Breast epithelium (tissue), 4 donors: ENCODE results near the gene FIBCD1. TPM values are rescaled to one million over a fixed set of nuclear protein-coding genes. Genes with fewer than 3 reads are reported as not detected.
A peak's percentile ranks its signal among the peaks of the same experiment; 100 is the strongest.

ENCODE experiments used
- DNase-seq, 2 donors: peaks; one replicate each; pipeline ENCODE4 v3.0.0-alpha.2; 2019; ENCODE audit warnings: low spot score in 2 of 2
- H3K27ac ChIP-seq, 2 donors: fragments of 200-600 bp; sonication (generic) in 1 of 2; one replicate each; pipeline ENCODE4 v1.5.1; 2016 to 2019; ENCODE audit warnings: mild to moderate bottlenecking in 1 of 2
- H3K27me3 ChIP-seq, 2 donors: fragments of 200-600 bp; sonication (generic) in 1 of 2; one replicate each; pipeline versions ENCODE4 v1.5.1 to v1.6.0; 2017 to 2019; ENCODE audit warnings: control low read depth in 1 of 2, mild to moderate bottlenecking in 1 of 2
- H3K36me3 ChIP-seq: fragments of 200-600 bp; one replicate; pipeline ENCODE4 v1.5.1; 2019
- H3K4me1 ChIP-seq, 2 donors: fragments of 200-600 bp; sonication (generic); one replicate each; pipeline ENCODE4 v1.5.1; 2016 to 2019; ENCODE audit warnings: control low read depth in 1 of 2
- H3K4me3 ChIP-seq, 3 donors: fragments of 200-600 bp; sonication (generic); 1 replicate in 2 of 3; 2 replicates in 1 of 3; pipeline ENCODE4 v1.5.1; 2016 to 2019; ENCODE audit warnings: mild to moderate bottlenecking in 3 of 3, moderate library complexity in 2 of 3
- H3K9me3 ChIP-seq, 2 donors: fragments of 200-600 bp; sonication (generic) in 1 of 2; one replicate each; pipeline ENCODE4 v1.5.1; 2016 to 2019; ENCODE audit warnings: control low read depth in 1 of 2
- CTCF ChIP-seq, 3 donors: fragments of 450-650 bp; IDR thresholded peaks; one replicate each; pipeline ENCODE4 v1.5.1; 2016 to 2017; ENCODE audit warnings: antibody characterized with exemption in 3 of 3, mild to moderate bottlenecking in 3 of 3, moderate library complexity in 3 of 3
- POLR2A ChIP-seq: fragments of 450-650 bp; IDR thresholded peaks from one replicate; pipeline ENCODE4 v1.6.1; 2016; ENCODE audit warnings: antibody characterized with exemption, mild to moderate bottlenecking, moderate library complexity
- POLR2AphosphoS5 ChIP-seq, 3 donors: sonication (generic); formaldehyde crosslinking; IDR thresholded peaks; one replicate each; pipeline ENCODE4 v1.6.1; 2017; ENCODE audit warnings: antibody characterized with exemption in 3 of 3
- intact Hi-C: fragments of 100-400 bp; cut with DNase I; formaldehyde crosslinking; loops from one replicate; pipeline ENCODE4 v1.15.1; 2023; ENCODE audit warnings: low total_unique reads
- total RNA-seq, 3 donors: library from RNA; depleted of rRNA; stranded (reverse); fragments of >200 nt; gene quantifications; one replicate each; pipeline ENCODE4 v1.1.0, GENCODE V29; 2016

The FIBCD1 gene
- total RNA-seq, 3 donors from 2014 or later, result 0.16 to 0.44 TPM; not detected in 1

- H3K36me3 ChIP-seq, result no peaks in the 10 kb centered on the region
- DNase-seq, result no peak
- intact Hi-C loops, result no loop called here
- H3K27ac ChIP-seq, result no peak overlapping the region
- no peaks in the 10 kb centered on the region for H3K4me1 ChIP-seq
- TF ChIP-seq POLR2AphosphoS5 (IDR thresholded peaks at IDR 0.05), result no peak
- no peaks in the 10 kb centered on the region for H3K9me3 ChIP-seq
- no peak overlapping the region for H3K4me3 ChIP-seq
- peaks cover 0 to 27% of the 10 kb centered on the region in 2 donors for H3K27me3 ChIP-seq
Measured at GRCh38 chr9:130918101-130918825, 20.8 kb downstream of the FIBCD1 start.

GRCh38 chr9:130917168-130917960 is 21.7 kb downstream of the FIBCD1 start:
- no peak for TF ChIP-seq CTCF (IDR thresholded peaks at IDR 0.05)
- TF ChIP-seq POLR2AphosphoS5 (IDR thresholded peaks at IDR 0.05), result no peak
- no peak for TF ChIP-seq POLR2A
- Histone ChIP-seq H3K27me3 (peaks cover 0 to 27% of the 10 kb centered on the region in 2 donors), H3K9me3 (no peaks in the 10 kb centered on the region), H3K4me3 (peak overlapping the region in 1 of 3 donors; percentile 19), H3K4me1 (no peaks in the 10 kb centered on the region), H3K36me3 (no peaks in the 10 kb centered on the region), H3K27ac (no peak overlapping the region)
- no peak for DNase-seq
- intact Hi-C loops, result no loop called here

GRCh38 chr9:130915096-130915447 is 24.0 kb downstream of the FIBCD1 start:
- Histone ChIP-seq H3K9me3 (no peaks in the 10 kb centered on the region), H3K4me1 (no peaks in the 10 kb centered on the region), H3K36me3 (no peaks in the 10 kb centered on the region), H3K4me3 (no peak overlapping the region), H3K27me3 (peaks cover 0 to 20% of the 10 kb centered on the region in 2 donors), H3K27ac (no peak overlapping the region)
- TF ChIP-seq POLR2A (no peak), CTCF (IDR thresholded peaks at IDR 0.05) (no peak), POLR2AphosphoS5 (IDR thresholded peaks at IDR 0.05) (no peak)
- no peak for DNase-seq
- intact Hi-C loops, result no loop called here

- H3K36me3 ChIP-seq, result no peaks in the 10 kb centered on the region
- no peak overlapping the region for H3K27ac ChIP-seq
- no peaks in the 10 kb centered on the region for H3K4me1 ChIP-seq
- DNase-seq, result no peak
- no peak overlapping the region for H3K4me3 ChIP-seq
- intact Hi-C loops, result no loop called here
- TF ChIP-seq POLR2AphosphoS5 (IDR thresholded peaks at IDR 0.05), result no peak
- TF ChIP-seq CTCF (IDR thresholded peaks at IDR 0.05), result no peak
- no peak for TF ChIP-seq POLR2A
- no peaks in the 10 kb centered on the region for H3K9me3 ChIP-seq
- H3K27me3 ChIP-seq, result peaks cover 0 to 16% of the 10 kb centered on the region in 2 donors
Measured at GRCh38 chr9:130914417-130915095, 24.5 kb downstream of the FIBCD1 start.

GRCh38 chr9:130913599-130914416 is 25.2 kb downstream of the FIBCD1 start:
- Histone ChIP-seq H3K27ac (no peak overlapping the region), H3K36me3 (no peaks in the 10 kb centered on the region), H3K9me3 (no peaks in the 10 kb centered on the region), H3K4me1 (no peaks in the 10 kb centered on the region), H3K4me3 (peak overlapping the region in 1 of 3 donors; percentile 47), H3K27me3 (peaks cover 0 to 14% of the 10 kb centered on the region in 2 donors)
- no peak for DNase-seq
- intact Hi-C loops, result no loop called here
- TF ChIP-seq POLR2AphosphoS5 (IDR thresholded peaks at IDR 0.05), result no peak
- no peak for TF ChIP-seq POLR2A
- TF ChIP-seq CTCF (IDR thresholded peaks at IDR 0.05), result no peak
